ENCODE results near the gene MGAT4A. TPM values are rescaled to one million over a fixed set of nuclear protein-coding genes. Genes with fewer than 3 reads are reported as not detected.

The MGAT4A gene
- total RNA-seq, 1 donor from 2014 or later, result 8.0 TPM

GRCh38 chr2:98693477-98693876 lies 37.5 kb downstream of the MGAT4A start:
- no peak for TF ChIP-seq CTCF (IDR thresholded peaks at IDR 0.05)
- no peaks in the 10 kb centered on the region for H3K36me3 ChIP-seq
- peaks cover 0 to 6% of the 10 kb centered on the region in 2 donors for H3K4me1 ChIP-seq
- no peak for DNase-seq (ENCODE audit: low spot score in 2 of 2)
- no peaks in the 10 kb centered on the region for H3K27me3 ChIP-seq
- H3K27ac ChIP-seq, result no peak overlapping the region
- H3K4me3 ChIP-seq, result no peak overlapping the region
- no peaks in the 10 kb centered on the region for H3K9me3 ChIP-seq
- intact Hi-C loops (cut with DNase I), result no loop called here

- no peak for TF ChIP-seq CTCF (IDR thresholded peaks at IDR 0.05)
- H3K36me3 ChIP-seq, result no peaks in the 10 kb centered on the region
These were observed 38.6 kb downstream of the MGAT4A start for GRCh38 chr2:98692090-98693054.

GRCh38 chr2:98691303-98691702 lies 39.6 kb downstream of the MGAT4A start:
- Histone ChIP-seq H3K9me3 (no peaks in the 10 kb centered on the region), H3K4me1 (peaks cover 0 to 6% of the 10 kb centered on the region in 2 donors), H3K27ac (no peak overlapping the region), H3K27me3 (no peaks in the 10 kb centered on the region), H3K4me3 (no peak overlapping the region), H3K36me3 (no peaks in the 10 kb centered on the region)
- intact Hi-C loops (cut with DNase I), result no loop called here
- DNase-seq (ENCODE audit: low spot score in 2 of 2), result no peak
- no peak for TF ChIP-seq CTCF (IDR thresholded peaks at IDR 0.05)

More at GRCh38 chr2:98692090-98693054, 38.6 kb downstream of the MGAT4A start:
- no peaks in the 10 kb centered on the region for H3K27me3 ChIP-seq
- H3K4me1 ChIP-seq, result peaks cover 0 to 6% of the 10 kb centered on the region in 2 donors
- intact Hi-C loops (cut with DNase I), result no loop called here
- no peak overlapping the region for H3K27ac ChIP-seq
- DNase-seq (ENCODE audit: low spot score in 2 of 2), result no peak
- H3K4me3 ChIP-seq, result no peak overlapping the region
- H3K9me3 ChIP-seq, result no peaks in the 10 kb centered on the region

DNA sequence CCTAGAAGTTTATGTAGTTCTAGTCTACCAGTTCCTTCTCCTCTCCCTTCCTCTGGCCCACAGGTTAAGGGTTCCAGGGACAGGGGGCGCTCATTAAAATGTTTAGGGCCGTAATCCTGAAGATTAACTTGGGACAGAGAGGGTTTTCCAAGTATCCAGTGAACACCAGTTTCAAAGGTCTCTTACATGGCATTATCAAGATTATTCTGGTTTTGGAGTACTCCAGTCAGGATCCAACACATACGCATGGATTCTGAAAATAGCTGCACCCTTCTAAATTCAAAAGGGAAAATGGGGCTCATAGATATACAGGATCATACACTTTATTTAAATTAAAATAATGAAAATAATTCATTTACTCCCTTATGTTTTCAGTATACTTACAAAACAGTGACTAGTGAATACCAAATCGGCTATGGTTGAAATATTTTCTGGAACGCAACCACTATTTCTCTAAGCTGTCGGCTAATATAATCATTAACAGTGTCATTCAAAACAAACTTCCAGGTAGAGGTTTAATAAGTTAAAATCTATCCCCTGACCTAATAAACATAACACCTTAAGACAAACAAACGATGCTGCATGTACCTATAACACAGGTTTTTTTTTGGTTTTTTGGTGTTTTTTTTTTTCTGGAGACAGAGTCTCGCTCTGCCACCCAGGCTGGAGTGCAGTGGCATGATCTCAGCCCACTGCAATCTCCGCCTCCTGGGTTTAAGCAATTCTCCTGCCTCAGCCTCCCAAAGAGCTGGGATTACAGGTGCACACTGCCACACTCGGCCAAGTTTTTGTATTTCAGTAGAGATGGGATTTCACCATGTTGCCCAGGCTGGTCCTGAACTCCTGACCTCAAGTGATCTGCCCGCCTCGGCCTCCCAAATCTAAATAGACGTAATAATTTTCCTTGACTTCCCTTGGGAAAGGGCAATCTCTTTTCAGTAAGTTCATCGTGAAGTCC lies 44.7 kb downstream of the MGAT4A start:
- no peaks in the 10 kb centered on the region for H3K27me3 ChIP-seq
- intact Hi-C loops (cut with DNase I), result no loop called here
- H3K4me3 ChIP-seq, result no peak overlapping the region
- no peak for TF ChIP-seq CTCF (IDR thresholded peaks at IDR 0.05)
- no peaks in the 10 kb centered on the region for H3K4me1 ChIP-seq
- no peaks in the 10 kb centered on the region for H3K36me3 ChIP-seq
- DNase-seq (ENCODE audit: low spot score in 2 of 2), result no peak
- no peak overlapping the region for H3K27ac ChIP-seq
- no peaks in the 10 kb centered on the region for H3K9me3 ChIP-seq

- intact Hi-C loops (cut with DNase I), result no loop called here
- no peak for DNase-seq (ENCODE audit: low spot score in 2 of 2)
- Histone ChIP-seq H3K36me3 (no peaks in the 10 kb centered on the region), H3K27ac (no peak overlapping the region), H3K27me3 (no peaks in the 10 kb centered on the region), H3K4me3 (no peak overlapping the region), H3K9me3 (no peaks in the 10 kb centered on the region), H3K4me1 (no peaks in the 10 kb centered on the region)
- no peak for TF ChIP-seq CTCF (IDR thresholded peaks at IDR 0.05)
These were observed 47.2 kb downstream of the MGAT4A start for GRCh38 chr2:98683728-98684127.
